SK-N-MC (cell line): ENCODE measurements around the gene ADAMTSL3.

Experiments
- EZH2 ChIP-seq: fragments of 200-600 bp; sonication (generic); IDR thresholded peaks from one replicate; pipeline ENCODE4 v1.6.1; 2017; ENCODE audit warnings: antibody characterized with exemption
- POLR2AphosphoS5 ChIP-seq: IDR thresholded peaks from 2 replicates; pipeline ENCODE4 v1.6.1; 2012; ENCODE audit warnings: mild to moderate bottlenecking, low read depth, low read length, borderline replicate concordance

GRCh38 chr15:83871808-83872559, 218.1 kb downstream of the ADAMTSL3 start:
- TF ChIP-seq EZH2 (no peak), POLR2AphosphoS5 (no peak)
